HepG2 (cell line): ENCODE data around the gene WDR91. TPM values are rescaled to one million over a fixed set of nuclear protein-coding genes. Genes with fewer than 3 reads are reported as not detected.

ENCODE experiments used
- CREM ChIP-seq, 2 experiments: sonication (generic) in 1 of 2; formaldehyde crosslinking in 1 of 2; IDR thresholded peaks; 2 replicates each; pipeline versions ENCODE4 v1.4.0 to v1.6.1; 2016 to 2020; ENCODE audit warnings: antibody characterized with exemption in 1 of 2, mild to moderate bottlenecking in 1 of 2, missing genetic modification reagents in 1 of 2
- POLR2G ChIP-seq: fragments of 200-400 bp; formaldehyde crosslinking; IDR thresholded peaks from 2 replicates; pipeline ENCODE4 v1.6.1; 2018; ENCODE audit warnings: mild to moderate bottlenecking, low read depth, low read length, moderate library complexity
- SKI ChIP-seq: fragments of 450-650 bp; IDR thresholded peaks from one replicate; pipeline ENCODE4 v1.6.1; 2018; ENCODE audit warnings: mild to moderate bottlenecking; ENCODE audit not compliant: partially characterized antibody
- ZFP36 ChIP-seq: fragments of 150-350 bp; IDR thresholded peaks from 2 replicates; pipeline ENCODE4 v1.6.1; 2018; ENCODE audit warnings: borderline replicate concordance, low read length, low read depth; ENCODE audit not compliant: partially characterized antibody
- ZNF772 ChIP-seq: sonication (generic); formaldehyde crosslinking; IDR thresholded peaks from 2 replicates; pipeline ENCODE4 v1.5.0; 2020; ENCODE audit warnings: mild to moderate bottlenecking, missing genetic modification reagents
- polyA plus RNA-seq, 8 experiments: library from polyadenylated mRNA; depleted of rRNA in 3 of 8; stranded (reverse) in 7 of 8; unstranded in 1 of 8; fragments of >200 nt; fragmentation: Illumina TruSeq in 4 of 8; extraction: Trizol in 4 of 8; gene quantifications; 2 replicates each; pipeline versions ENCODE4 v1.2.1 to v1.2.3, GENCODE V29; 2011 to 2016; ENCODE audit warnings: low read depth in 4 of 8, missing spikeins in 1 of 8, mixed read lengths in 1 of 8; ENCODE audit not compliant: insufficient read depth in 1 of 8
- total RNA-seq, 5 experiments: library from RNA; depleted of rRNA; stranded (reverse); fragments of >200 nt; fragmentation: Illumina TruSeq; extraction: Trizol; gene quantifications; 2 replicates each; pipeline ENCODE4 v1.2.3, GENCODE V29; 2016; ENCODE audit warnings: low read depth in 1 of 5
- TF ChIP-seq, protein P1 (sequence below): sonication (generic); formaldehyde crosslinking; IDR thresholded peaks from 2 replicates; pipeline ENCODE4 v1.9.0; 2022; ENCODE audit warnings: missing genetic modification reagents, mild to moderate bottlenecking, borderline replicate concordance
- TF ChIP-seq, protein P2 (sequence below): sonication (generic); formaldehyde crosslinking; IDR thresholded peaks from 2 replicates; pipeline ENCODE4 v1.4.0; 2020; ENCODE audit warnings: missing genetic modification reagents, low read depth, mild to moderate bottlenecking, borderline replicate concordance
- TF ChIP-seq, protein P3 (sequence below): sonication (generic); formaldehyde crosslinking; IDR thresholded peaks from 2 replicates; pipeline ENCODE4 v1.4.0; 2020; ENCODE audit warnings: mild to moderate bottlenecking, missing genetic modification reagents
- TF ChIP-seq, protein P4 (sequence below): sonication (generic); formaldehyde crosslinking; IDR thresholded peaks from 2 replicates; pipeline ENCODE4 v1.4.0; 2020; ENCODE audit warnings: missing genetic modification reagents
- TF ChIP-seq, protein P5 (sequence below): sonication (generic); formaldehyde crosslinking; IDR thresholded peaks from 2 replicates; pipeline ENCODE4 v1.4.0; 2020; ENCODE audit warnings: missing genetic modification reagents
- TF ChIP-seq, protein P6 (sequence below): sonication (generic); formaldehyde crosslinking; IDR thresholded peaks from 2 replicates; pipeline ENCODE4 v1.4.0; 2020; ENCODE audit warnings: low read depth, mild to moderate bottlenecking, missing genetic modification reagents
- TF ChIP-seq, protein P7 (sequence below): sonication (generic); formaldehyde crosslinking; IDR thresholded peaks from 2 replicates; pipeline ENCODE4 v1.4.0; 2020; ENCODE audit warnings: mild to moderate bottlenecking, low read depth, missing genetic modification reagents

WDR91 gene
- total and polyA plus RNA-seq, 2 of the 13 experiments (the other 11 are each of a cell fraction or from before 2014, with no cell fraction given) = 11.6 to 12.1 TPM

DNA sequence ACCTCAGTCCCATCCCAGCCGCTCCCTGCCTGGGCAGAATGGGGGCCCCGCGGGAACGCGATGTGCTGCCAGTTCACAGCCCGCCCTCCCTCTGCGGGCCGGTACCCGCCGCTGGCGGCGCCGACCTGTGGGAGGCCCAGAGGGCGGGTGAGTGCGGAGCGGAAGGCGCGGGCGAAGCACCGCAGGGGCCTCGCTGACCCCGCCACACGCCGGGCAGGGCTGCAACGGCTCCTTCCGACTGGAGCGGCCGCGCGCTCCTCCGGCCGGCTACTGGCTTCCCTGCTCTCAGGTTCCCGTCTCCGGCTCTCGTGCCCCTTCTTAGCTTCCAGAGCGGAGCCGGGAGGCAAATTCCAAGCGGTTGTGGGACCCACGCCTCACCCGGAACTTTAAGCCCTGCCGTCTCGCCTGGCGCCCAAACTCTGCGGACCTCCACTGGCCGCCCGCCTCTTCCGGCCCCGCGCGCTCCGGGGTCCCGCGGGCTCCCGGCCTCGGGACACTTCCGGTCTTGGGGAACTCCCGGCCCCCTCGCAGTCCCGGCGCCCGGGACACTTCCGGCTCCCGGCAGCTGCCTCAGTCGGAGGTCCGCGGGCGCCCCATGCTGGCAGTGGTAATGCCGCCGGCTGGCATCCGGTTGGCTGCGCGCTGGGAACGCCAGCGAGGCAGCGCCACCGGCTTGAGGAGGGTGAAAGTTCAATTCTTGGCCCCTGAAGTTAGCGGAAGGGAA is 40.9 kb downstream of the WDR91 start, which contains the start of gene CYREN (continued):
- TF ChIP-seq POLR2G (peak; percentile 92), ZFP36 (peak; percentile 3), ZNF772 (CRISPR knock-in tag) (no peak), SKI (peak; percentile 80), CREM (IDR thresholded peaks at IDR 0.05) (no peak; the same call in 1 of the 2 replicates), CREM (CRISPR knock-in tag; IDR thresholded peaks at IDR 0.05) (no peak)
- TF ChIP-seq, protein P1, sequence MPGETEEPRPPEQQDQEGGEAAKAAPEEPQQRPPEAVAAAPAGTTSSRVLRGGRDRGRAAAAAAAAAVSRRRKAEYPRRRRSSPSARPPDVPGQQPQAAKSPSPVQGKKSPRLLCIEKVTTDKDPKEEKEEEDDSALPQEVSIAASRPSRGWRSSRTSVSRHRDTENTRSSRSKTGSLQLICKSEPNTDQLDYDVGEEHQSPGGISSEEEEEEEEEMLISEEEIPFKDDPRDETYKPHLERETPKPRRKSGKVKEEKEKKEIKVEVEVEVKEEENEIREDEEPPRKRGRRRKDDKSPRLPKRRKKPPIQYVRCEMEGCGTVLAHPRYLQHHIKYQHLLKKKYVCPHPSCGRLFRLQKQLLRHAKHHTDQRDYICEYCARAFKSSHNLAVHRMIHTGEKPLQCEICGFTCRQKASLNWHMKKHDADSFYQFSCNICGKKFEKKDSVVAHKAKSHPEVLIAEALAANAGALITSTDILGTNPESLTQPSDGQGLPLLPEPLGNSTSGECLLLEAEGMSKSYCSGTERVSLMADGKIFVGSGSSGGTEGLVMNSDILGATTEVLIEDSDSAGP (CRISPR knock-in tag) = peak; percentile 93
- TF ChIP-seq, protein P2, sequence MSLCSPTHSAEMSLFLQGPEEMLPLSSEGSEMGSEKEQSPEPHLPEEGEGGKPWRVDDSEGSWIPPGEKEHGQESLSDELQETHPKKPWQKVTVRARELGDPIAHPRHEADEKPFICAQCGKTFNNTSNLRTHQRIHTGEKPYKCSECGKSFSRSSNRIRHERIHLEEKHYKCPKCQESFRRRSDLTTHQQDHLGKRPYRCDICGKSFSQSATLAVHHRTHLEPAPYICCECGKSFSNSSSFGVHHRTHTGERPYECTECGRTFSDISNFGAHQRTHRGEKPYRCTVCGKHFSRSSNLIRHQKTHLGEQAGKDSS (CRISPR knock-in tag) = peak; percentile 89; the same call in 1 of the 2 replicates
- TF ChIP-seq, protein P3, sequence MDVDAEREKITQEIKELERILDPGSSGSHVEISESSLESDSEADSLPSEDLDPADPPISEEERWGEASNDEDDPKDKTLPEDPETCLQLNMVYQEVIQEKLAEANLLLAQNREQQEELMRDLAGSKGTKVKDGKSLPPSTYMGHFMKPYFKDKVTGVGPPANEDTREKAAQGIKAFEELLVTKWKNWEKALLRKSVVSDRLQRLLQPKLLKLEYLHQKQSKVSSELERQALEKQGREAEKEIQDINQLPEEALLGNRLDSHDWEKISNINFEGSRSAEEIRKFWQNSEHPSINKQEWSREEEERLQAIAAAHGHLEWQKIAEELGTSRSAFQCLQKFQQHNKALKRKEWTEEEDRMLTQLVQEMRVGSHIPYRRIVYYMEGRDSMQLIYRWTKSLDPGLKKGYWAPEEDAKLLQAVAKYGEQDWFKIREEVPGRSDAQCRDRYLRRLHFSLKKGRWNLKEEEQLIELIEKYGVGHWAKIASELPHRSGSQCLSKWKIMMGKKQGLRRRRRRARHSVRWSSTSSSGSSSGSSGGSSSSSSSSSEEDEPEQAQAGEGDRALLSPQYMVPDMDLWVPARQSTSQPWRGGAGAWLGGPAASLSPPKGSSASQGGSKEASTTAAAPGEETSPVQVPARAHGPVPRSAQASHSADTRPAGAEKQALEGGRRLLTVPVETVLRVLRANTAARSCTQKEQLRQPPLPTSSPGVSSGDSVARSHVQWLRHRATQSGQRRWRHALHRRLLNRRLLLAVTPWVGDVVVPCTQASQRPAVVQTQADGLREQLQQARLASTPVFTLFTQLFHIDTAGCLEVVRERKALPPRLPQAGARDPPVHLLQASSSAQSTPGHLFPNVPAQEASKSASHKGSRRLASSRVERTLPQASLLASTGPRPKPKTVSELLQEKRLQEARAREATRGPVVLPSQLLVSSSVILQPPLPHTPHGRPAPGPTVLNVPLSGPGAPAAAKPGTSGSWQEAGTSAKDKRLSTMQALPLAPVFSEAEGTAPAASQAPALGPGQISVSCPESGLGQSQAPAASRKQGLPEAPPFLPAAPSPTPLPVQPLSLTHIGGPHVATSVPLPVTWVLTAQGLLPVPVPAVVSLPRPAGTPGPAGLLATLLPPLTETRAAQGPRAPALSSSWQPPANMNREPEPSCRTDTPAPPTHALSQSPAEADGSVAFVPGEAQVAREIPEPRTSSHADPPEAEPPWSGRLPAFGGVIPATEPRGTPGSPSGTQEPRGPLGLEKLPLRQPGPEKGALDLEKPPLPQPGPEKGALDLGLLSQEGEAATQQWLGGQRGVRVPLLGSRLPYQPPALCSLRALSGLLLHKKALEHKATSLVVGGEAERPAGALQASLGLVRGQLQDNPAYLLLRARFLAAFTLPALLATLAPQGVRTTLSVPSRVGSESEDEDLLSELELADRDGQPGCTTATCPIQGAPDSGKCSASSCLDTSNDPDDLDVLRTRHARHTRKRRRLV (CRISPR knock-in tag) = peak; percentile 69; the same call in 1 of the 2 replicates
- TF ChIP-seq, protein P4, sequence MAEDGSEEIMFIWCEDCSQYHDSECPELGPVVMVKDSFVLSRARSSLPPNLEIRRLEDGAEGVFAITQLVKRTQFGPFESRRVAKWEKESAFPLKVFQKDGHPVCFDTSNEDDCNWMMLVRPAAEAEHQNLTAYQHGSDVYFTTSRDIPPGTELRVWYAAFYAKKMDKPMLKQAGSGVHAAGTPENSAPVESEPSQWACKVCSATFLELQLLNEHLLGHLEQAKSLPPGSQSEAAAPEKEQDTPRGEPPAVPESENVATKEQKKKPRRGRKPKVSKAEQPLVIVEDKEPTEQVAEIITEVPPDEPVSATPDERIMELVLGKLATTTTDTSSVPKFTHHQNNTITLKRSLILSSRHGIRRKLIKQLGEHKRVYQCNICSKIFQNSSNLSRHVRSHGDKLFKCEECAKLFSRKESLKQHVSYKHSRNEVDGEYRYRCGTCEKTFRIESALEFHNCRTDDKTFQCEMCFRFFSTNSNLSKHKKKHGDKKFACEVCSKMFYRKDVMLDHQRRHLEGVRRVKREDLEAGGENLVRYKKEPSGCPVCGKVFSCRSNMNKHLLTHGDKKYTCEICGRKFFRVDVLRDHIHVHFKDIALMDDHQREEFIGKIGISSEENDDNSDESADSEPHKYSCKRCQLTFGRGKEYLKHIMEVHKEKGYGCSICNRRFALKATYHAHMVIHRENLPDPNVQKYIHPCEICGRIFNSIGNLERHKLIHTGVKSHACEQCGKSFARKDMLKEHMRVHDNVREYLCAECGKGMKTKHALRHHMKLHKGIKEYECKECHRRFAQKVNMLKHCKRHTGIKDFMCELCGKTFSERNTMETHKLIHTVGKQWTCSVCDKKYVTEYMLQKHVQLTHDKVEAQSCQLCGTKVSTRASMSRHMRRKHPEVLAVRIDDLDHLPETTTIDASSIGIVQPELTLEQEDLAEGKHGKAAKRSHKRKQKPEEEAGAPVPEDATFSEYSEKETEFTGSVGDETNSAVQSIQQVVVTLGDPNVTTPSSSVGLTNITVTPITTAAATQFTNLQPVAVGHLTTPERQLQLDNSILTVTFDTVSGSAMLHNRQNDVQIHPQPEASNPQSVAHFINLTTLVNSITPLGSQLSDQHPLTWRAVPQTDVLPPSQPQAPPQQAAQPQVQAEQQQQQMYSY (CRISPR knock-in tag) = peak; percentile 52; the same call in 1 of the 2 replicates
- TF ChIP-seq, protein P5, sequence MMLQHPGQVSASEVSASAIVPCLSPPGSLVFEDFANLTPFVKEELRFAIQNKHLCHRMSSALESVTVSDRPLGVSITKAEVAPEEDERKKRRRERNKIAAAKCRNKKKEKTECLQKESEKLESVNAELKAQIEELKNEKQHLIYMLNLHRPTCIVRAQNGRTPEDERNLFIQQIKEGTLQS (CRISPR knock-in tag) = 0 out of 2 replicates have a peak, but pooled peaks have one; percentile 22
- TF ChIP-seq, protein P6, sequence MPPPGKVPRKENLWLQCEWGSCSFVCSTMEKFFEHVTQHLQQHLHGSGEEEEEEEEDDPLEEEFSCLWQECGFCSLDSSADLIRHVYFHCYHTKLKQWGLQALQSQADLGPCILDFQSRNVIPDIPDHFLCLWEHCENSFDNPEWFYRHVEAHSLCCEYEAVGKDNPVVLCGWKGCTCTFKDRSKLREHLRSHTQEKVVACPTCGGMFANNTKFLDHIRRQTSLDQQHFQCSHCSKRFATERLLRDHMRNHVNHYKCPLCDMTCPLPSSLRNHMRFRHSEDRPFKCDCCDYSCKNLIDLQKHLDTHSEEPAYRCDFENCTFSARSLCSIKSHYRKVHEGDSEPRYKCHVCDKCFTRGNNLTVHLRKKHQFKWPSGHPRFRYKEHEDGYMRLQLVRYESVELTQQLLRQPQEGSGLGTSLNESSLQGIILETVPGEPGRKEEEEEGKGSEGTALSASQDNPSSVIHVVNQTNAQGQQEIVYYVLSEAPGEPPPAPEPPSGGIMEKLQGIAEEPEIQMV (CRISPR knock-in tag) = peak; percentile 91
- TF ChIP-seq, protein P7, sequence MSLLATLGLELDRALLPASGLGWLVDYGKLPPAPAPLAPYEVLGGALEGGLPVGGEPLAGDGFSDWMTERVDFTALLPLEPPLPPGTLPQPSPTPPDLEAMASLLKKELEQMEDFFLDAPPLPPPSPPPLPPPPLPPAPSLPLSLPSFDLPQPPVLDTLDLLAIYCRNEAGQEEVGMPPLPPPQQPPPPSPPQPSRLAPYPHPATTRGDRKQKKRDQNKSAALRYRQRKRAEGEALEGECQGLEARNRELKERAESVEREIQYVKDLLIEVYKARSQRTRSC = peak; percentile 48; the same call in 1 of the 2 replicates
